ENCODE measurements around the gene STAT2.
A peak's percentile ranks its signal among the peaks of the same experiment; 100 is the strongest.

The STAT2 gene

DNA sequence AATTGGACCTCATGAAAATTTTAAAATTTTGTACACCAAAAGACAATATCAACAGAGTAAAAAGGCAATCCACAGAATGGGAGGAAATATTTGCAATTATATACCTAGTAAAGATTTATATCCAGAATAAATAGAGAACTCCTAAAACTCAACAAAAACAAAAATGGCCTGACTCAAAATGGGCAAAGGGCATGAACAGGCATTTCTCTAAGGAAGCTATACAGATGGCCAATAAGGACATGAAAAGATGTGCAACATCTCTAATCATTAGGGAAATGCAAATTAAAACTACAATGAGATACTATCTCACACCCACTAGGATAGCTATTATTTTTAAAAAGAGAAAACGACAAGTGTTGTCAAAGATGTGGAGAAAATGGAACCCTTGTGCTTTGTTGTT lies 13.6 kb upstream of the STAT2 start:
- H3K27ac ChIP-seq (ENCODE audit: low read length): no peak overlapping the region
- DNase-seq (no peak), ATAC-seq (ENCODE audit: insufficient read depth, low read depth) (no peak)
- no peaks in the 10 kb centered on the region for H3K9me3 ChIP-seq (ENCODE audit: insufficient read depth, low read length, severe bottlenecking)
- no peak overlapping the region for H3K4me3 ChIP-seq (ENCODE audit: low read depth in 1 of 2, low read length in 2 of 2)
- no peaks in the 10 kb centered on the region for H3K4me1 ChIP-seq (ENCODE audit: insufficient read depth, low read length)
- H3K4me2 ChIP-seq (ENCODE audit: insufficient read depth, low read length): no peak overlapping the region
- TF ChIP-seq, protein P1, sequence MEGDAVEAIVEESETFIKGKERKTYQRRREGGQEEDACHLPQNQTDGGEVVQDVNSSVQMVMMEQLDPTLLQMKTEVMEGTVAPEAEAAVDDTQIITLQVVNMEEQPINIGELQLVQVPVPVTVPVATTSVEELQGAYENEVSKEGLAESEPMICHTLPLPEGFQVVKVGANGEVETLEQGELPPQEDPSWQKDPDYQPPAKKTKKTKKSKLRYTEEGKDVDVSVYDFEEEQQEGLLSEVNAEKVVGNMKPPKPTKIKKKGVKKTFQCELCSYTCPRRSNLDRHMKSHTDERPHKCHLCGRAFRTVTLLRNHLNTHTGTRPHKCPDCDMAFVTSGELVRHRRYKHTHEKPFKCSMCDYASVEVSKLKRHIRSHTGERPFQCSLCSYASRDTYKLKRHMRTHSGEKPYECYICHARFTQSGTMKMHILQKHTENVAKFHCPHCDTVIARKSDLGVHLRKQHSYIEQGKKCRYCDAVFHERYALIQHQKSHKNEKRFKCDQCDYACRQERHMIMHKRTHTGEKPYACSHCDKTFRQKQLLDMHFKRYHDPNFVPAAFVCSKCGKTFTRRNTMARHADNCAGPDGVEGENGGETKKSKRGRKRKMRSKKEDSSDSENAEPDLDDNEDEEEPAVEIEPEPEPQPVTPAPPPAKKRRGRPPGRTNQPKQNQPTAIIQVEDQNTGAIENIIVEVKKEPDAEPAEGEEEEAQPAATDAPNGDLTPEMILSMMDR (IDR thresholded peaks at IDR 0.05; ENCODE audit: borderline replicate concordance, extremely low read depth, low read length, poor library complexity, severe bottlenecking): no peak
- TF ChIP-seq EZH2 (IDR thresholded peaks at IDR 0.05; ENCODE audit: borderline replicate concordance, low read depth, low read length, severe bottlenecking): no peak
- no peaks in the 10 kb centered on the region for H3K36me3 ChIP-seq (ENCODE audit: insufficient read depth, low read length)
- H3K9ac ChIP-seq (ENCODE audit: low read depth, low read length): no peak overlapping the region
- no peaks in the 10 kb centered on the region for H3K27me3 ChIP-seq (ENCODE audit: insufficient read depth, low read length, poor library complexity)
- H4K20me1 ChIP-seq (ENCODE audit: insufficient read depth, low read length): no peaks in the 10 kb centered on the region
- no peak overlapping the region for H2AFZ ChIP-seq (ENCODE audit: low read depth, low read length)
- no peaks in the 10 kb centered on the region for H3K79me2 ChIP-seq (ENCODE audit: insufficient read depth, low read length)

DNA sequence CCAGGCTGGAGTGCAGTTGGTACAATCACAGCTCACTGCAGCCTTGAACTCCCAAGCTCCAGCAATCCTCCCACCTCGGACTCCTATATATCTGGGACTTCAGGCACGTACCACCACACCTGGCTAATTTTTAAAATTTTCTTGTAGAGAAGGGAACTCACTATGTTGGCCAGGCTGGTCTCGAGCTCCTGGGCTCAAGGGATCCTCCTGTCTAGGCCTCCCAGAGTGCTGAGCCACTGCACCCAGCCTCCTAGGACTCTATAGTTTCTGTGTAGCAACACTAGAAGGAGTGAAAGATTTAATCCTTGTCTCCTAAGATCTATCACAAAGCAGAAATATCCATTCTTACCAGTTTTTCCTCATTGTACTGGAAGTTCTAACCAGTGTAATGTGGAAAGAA lies 7.0 kb upstream of the STAT2 start:
- DNase-seq: no peak
- no peak for TF ChIP-seq EZH2 (IDR thresholded peaks at IDR 0.05; ENCODE audit: borderline replicate concordance, low read depth, low read length, severe bottlenecking)
- no peaks in the 10 kb centered on the region for H3K27me3 ChIP-seq (ENCODE audit: insufficient read depth, low read length, poor library complexity)
- H4K20me1 ChIP-seq (ENCODE audit: insufficient read depth, low read length): no peaks in the 10 kb centered on the region
- H2AFZ ChIP-seq (ENCODE audit: low read depth, low read length): no peak overlapping the region
- no peaks in the 10 kb centered on the region for H3K79me2 ChIP-seq (ENCODE audit: insufficient read depth, low read length)
- H3K9ac ChIP-seq (ENCODE audit: low read depth, low read length): no peak overlapping the region
- H3K9me3 ChIP-seq (ENCODE audit: insufficient read depth, low read length, severe bottlenecking): no peaks in the 10 kb centered on the region
- no peak for ATAC-seq (ENCODE audit: insufficient read depth, low read depth)
- no peak overlapping the region for H3K4me3 ChIP-seq (ENCODE audit: low read depth in 1 of 2, low read length in 2 of 2)
- no peaks in the 10 kb centered on the region for H3K36me3 ChIP-seq (ENCODE audit: insufficient read depth, low read length)
- H3K4me1 ChIP-seq (ENCODE audit: insufficient read depth, low read length): no peaks in the 10 kb centered on the region
- H3K4me2 ChIP-seq (ENCODE audit: insufficient read depth, low read length): no peak overlapping the region
- no peak overlapping the region for H3K27ac ChIP-seq (ENCODE audit: low read length)

DNA sequence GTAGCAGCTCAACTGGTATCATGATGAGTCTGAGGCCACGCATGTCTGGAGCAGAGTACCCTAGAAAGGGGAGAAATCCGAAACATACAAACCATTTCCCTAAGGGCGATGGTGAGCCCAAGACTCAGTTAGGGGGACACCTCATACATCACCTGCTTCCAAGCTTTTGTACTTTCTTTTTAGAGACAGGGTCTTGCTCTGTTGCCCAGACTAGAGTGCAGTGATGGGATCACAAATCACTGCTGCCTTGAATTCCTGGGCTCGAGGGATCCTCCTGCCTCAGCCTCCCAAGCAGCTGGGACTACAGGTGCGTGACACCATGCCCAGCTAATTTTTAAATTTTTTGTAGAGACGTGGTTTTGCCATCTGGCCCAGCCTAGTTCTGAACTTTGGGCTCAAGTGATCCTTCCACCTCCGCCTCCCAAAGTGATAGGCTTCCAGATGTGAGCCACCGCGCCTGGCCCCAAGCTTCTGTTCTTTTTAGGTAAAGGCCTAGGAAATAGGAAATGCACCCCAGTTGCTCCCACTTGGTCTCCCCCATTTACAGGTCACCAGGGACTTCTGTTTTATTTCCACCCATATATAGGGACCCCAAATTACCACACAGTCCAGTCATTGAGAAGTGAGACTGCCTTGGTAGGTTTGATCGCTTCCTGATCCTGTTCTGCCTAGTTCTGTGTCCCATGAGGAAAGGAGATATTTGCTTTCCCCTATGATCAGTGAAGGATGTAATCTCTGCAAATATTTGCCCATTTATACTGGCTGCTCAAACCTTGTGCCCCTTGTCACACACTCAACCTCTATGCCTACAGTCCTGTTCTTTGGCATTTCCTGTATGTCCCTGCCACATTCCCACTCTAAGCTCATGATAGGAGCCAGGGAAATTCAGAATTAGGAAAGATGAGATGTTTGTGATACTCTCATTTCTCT lies 2.5 kb upstream of the STAT2 start, which contains the start of gene APOF:
Gene APOF, minus strand, starts transcription at position 728 of the 930 bp plus-strand sequence. Its CDS starts 112 bp downstream, at position 616.
- no peak for ATAC-seq (ENCODE audit: insufficient read depth, low read depth)
- no peak within 1 kb of the TSS for H3K27ac ChIP-seq (ENCODE audit: low read length)

More for the DNA sequence above, 2.5 kb upstream of the STAT2 start, which contains the start of gene APOF:
- TF ChIP-seq, protein P1 (IDR thresholded peaks at IDR 0.05; ENCODE audit: borderline replicate concordance, extremely low read depth, low read length, poor library complexity, severe bottlenecking): no peak
- TF ChIP-seq EZH2 (IDR thresholded peaks at IDR 0.05; ENCODE audit: borderline replicate concordance, low read depth, low read length, severe bottlenecking): no peak
- Histone ChIP-seq H3K9me3 (ENCODE audit: insufficient read depth, low read length, severe bottlenecking) (no peaks in the 10 kb centered on the region), H3K4me1 (ENCODE audit: insufficient read depth, low read length) (peaks cover 27% of the 10 kb centered on the region), H3K9ac (ENCODE audit: low read depth, low read length) (no peak within 1 kb of the TSS), H3K4me2 (ENCODE audit: insufficient read depth, low read length) (no peak within 1 kb of the TSS), H3K27me3 (ENCODE audit: insufficient read depth, low read length, poor library complexity) (no peaks in the 10 kb centered on the region), H4K20me1 (ENCODE audit: insufficient read depth, low read length) (no peaks in the 10 kb centered on the region), H3K79me2 (ENCODE audit: insufficient read depth, low read length) (peaks cover 21% of the 10 kb centered on the region), H3K4me3 (ENCODE audit: low read depth in 1 of 2, low read length in 2 of 2) (no peak within 1 kb of the TSS), H2AFZ (ENCODE audit: low read depth, low read length) (peak within 1 kb of the TSS; percentile 29; the same call in 1 of the 2 replicates), H3K36me3 (ENCODE audit: insufficient read depth, low read length) (no peaks in the 10 kb centered on the region)
- DNase-seq: no peak

Measured in DND-41 (cell line).